ELR (cell line): Measurements from ENCODE around the gene PRRX1.

Source experiments
- DNase-seq: peaks from one replicate; pipeline ENCODE4 v3.0.0-alpha.2; 2015; ENCODE audit warnings: low read depth

The PRRX1 gene

DNA sequence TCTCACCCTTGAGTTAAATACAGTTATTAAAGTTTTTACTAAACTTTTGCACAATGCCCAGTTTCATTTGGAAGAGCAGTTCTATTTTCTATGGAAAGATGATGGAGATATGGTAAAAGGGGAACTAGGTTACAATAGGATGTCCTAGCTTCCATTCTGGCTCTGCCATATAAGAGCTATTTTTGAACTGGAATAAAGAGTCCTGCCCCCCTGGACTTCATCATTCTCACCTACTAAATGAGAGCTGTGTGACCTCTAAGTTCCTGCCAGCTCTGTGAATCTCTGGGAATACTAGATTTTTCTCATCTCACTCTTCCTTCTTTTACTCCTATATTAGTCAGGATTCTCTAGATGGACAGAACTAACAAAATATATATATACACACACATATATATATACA is 106.3 kb downstream of the PRRX1 start:
- no peak for DNase-seq

DNA sequence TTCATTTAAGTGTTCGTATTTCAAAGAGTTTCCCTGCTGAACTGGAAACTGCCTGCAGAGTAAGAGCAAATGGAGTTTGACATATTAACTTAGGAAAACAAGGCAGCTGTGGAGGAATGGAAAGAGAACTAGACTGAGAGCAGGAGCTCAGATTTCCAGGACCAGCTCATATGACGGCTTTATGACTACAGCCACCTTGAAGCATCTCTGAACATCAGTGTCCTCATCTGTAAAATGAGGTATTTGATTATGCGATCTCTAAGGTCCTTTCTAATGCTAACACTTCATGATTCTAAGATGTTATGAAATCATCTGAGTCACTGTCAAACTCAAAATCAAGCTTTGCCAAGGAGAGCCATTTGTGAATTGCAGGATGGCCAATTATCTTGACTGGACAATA is 112.3 kb downstream of the PRRX1 start:
- no peak for DNase-seq

DNA sequence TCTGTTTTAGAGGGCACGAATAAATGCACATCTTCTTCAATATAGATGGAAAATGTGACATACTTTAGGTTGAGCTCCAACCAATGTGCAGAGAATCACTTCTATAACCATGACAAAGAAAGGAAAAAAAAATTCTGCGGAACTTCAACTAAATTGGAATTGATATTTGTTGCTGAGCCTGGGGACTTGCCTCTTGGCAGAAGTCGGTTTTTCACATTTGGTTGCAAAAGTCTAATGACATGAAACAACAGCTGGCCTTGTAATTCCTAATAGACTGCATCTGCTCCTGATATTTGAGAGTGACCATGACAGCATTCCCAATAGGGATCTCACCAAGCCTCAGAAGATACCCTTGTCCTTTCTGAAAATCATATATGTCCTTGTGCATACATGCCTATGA is 112.8 kb downstream of the PRRX1 start:
- DNase-seq = no peak
